Loucy (cell line): ENCODE data around the gene CFAP92.
"Not testable (repeated sequence)": the region's sequence is repeated elsewhere in the genome, so short reads cannot be mapped to it uniquely, and the experiment has no call there.

ENCODE experiments used
- H2AFZ ChIP-seq: fragments of 200-600 bp; sonication (generic); 2 replicates; pipeline ENCODE4 v1.6.0; 2016; ENCODE audit warnings: antibody characterized with exemption, mild to moderate bottlenecking, low read length, moderate library complexity
- H3F3A ChIP-seq: fragments of 200-600 bp; 2 replicates; pipeline ENCODE4 v1.6.0; 2016; ENCODE audit warnings: antibody characterized with exemption, low read depth, mild to moderate bottlenecking
- H3K27me3 ChIP-seq: fragments of 200-600 bp; sonication (generic); 2 replicates; pipeline ENCODE4 v1.6.1; 2014; ENCODE audit warnings: low read length, mild to moderate bottlenecking; ENCODE audit not compliant: insufficient read depth, poor library complexity, severe bottlenecking
- H3K36me3 ChIP-seq: fragments of 200-600 bp; sonication (generic); 2 replicates; pipeline ENCODE4 v1.6.1; 2016; ENCODE audit warnings: low read length; ENCODE audit not compliant: insufficient read depth
- H3K4me1 ChIP-seq: fragments of 200-600 bp; sonication (generic); 2 replicates; pipeline ENCODE4 v1.5.1; 2014; ENCODE audit warnings: low read length, mild to moderate bottlenecking; ENCODE audit not compliant: insufficient read depth, poor library complexity, severe bottlenecking
- H3K4me2 ChIP-seq: fragments of 200-600 bp; sonication (generic); 2 replicates; pipeline ENCODE4 v1.6.0; 2014; ENCODE audit warnings: antibody characterized with exemption, low read length, low read depth, mild to moderate bottlenecking; ENCODE audit not compliant: poor library complexity, severe bottlenecking
- H3K4me3 ChIP-seq: fragments of 200-600 bp; sonication (generic); 2 replicates; pipeline ENCODE4 v1.5.1; 2014; ENCODE audit warnings: low read length, mild to moderate bottlenecking, mixed read lengths; ENCODE audit not compliant: poor library complexity, severe bottlenecking
- H3K79me2 ChIP-seq: fragments of 200-600 bp; sonication (generic); 2 replicates; pipeline ENCODE4 v1.6.1; 2014; ENCODE audit warnings: low read length; ENCODE audit not compliant: insufficient read depth
- H3K9ac ChIP-seq: fragments of 200-600 bp; sonication (generic); 2 replicates; pipeline ENCODE4 v1.6.0; 2014; ENCODE audit warnings: mild to moderate bottlenecking, low read depth, low read length, moderate library complexity; ENCODE audit not compliant: poor library complexity, severe bottlenecking
- H3K9me2 ChIP-seq: fragments of 200-600 bp; sonication (generic); replicated peaks from 2 replicates; pipeline ENCODE4 v1.6.1; 2016; ENCODE audit warnings: low read depth, low read length, mixed read lengths
- H3K9me3 ChIP-seq: fragments of 200-600 bp; sonication (generic); 2 replicates; pipeline ENCODE4 v1.6.1; 2014; ENCODE audit warnings: mild to moderate bottlenecking, antibody characterized with exemption, low read length, low read depth; ENCODE audit not compliant: insufficient read depth
- H4K20me1 ChIP-seq: fragments of 200-600 bp; sonication (generic); 2 replicates; pipeline ENCODE4 v1.6.0; 2014; ENCODE audit warnings: antibody characterized with exemption, low read length, mild to moderate bottlenecking; ENCODE audit not compliant: insufficient read depth, poor library complexity, severe bottlenecking
- CTCF ChIP-seq: fragments of 200-600 bp; sonication (generic); conservative IDR thresholded peaks from 2 replicates; pipeline ENCODE4 v1.5.1; 2014; ENCODE audit warnings: mild to moderate bottlenecking, antibody characterized with exemption, low read length
- EZH2phosphoT487 ChIP-seq: fragments of 200-600 bp; IDR thresholded peaks from 2 replicates; pipeline ENCODE4 v1.6.1; 2018; ENCODE audit warnings: antibody characterized with exemption, mild to moderate bottlenecking, moderate library complexity, borderline replicate concordance

CFAP92 gene

GRCh38 chr3:128932516-128933212, 61.2 kb downstream of the CFAP92 start:
- Histone ChIP-seq H3K4me3 (no peak overlapping the region), H3K79me2 (no peaks in the 10 kb centered on the region), H3F3A (no peaks in the 10 kb centered on the region), H3K4me2 (no peak overlapping the region), H2AFZ (no peak overlapping the region), H3K36me3 (no peaks in the 10 kb centered on the region), H3K9me2 (no peaks in the 10 kb centered on the region), H3K9me3 (peaks cover 4% of the 10 kb centered on the region; the same call in 1 of the 2 replicates), H3K27me3 (no peaks in the 10 kb centered on the region), H4K20me1 (no peaks in the 10 kb centered on the region), H3K4me1 (no peaks in the 10 kb centered on the region), H3K9ac (no peak overlapping the region)
- TF ChIP-seq CTCF (no peak), EZH2phosphoT487 (no peak)

- Histone ChIP-seq H3K79me2 (no peaks in the 10 kb centered on the region), H3K27me3 (no peaks in the 10 kb centered on the region), H3K36me3 (no peaks in the 10 kb centered on the region), H3K4me2 (no peak overlapping the region), H3K9me3 (peaks cover 7% of the 10 kb centered on the region; the same call in 1 of the 2 replicates), H3K9ac (no peak overlapping the region), H3K4me1 (no peaks in the 10 kb centered on the region), H3K9me2 (no peaks in the 10 kb centered on the region), H4K20me1 (no peaks in the 10 kb centered on the region), H3F3A (no peaks in the 10 kb centered on the region), H3K4me3 (no peak overlapping the region), H2AFZ (no peak overlapping the region)
- TF ChIP-seq EZH2phosphoT487, result no peak
- TF ChIP-seq CTCF, result no peak
Measured at GRCh38 chr3:128931046-128931445, 62.8 kb downstream of the CFAP92 start.

DNA sequence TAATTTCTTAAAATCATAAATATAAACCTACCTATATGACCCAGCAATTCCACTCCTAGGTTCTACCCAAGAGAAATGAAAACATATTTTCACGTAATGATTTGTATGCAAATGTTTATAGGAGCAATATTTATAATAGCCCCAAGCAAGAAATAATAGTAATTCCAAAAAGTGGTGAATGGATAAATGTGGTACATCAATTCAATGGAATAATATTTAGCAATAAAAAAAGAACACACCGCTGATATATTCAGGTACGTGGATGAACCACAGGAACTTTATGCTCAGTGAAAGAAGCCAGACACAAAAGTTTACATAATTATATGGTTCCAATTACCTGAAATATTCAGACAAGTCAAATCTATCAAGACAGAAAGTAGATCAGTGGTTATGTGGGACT, 64.5 kb downstream of the CFAP92 start:
- H3F3A ChIP-seq, result no peaks in the 10 kb centered on the region
- H3K9me2 ChIP-seq, result no peaks in the 10 kb centered on the region
- peaks cover 21% of the 10 kb centered on the region; the same call in 1 of the 2 replicates for H3K9me3 ChIP-seq
- H3K4me1 ChIP-seq, result no peaks in the 10 kb centered on the region
- no peak overlapping the region for H2AFZ ChIP-seq
- no peak overlapping the region for H3K9ac ChIP-seq
- no peak for TF ChIP-seq CTCF
- TF ChIP-seq EZH2phosphoT487, result no peak
- H3K27me3 ChIP-seq, result no peaks in the 10 kb centered on the region
- no peaks in the 10 kb centered on the region for H3K79me2 ChIP-seq
- no peaks in the 10 kb centered on the region for H4K20me1 ChIP-seq
- H3K4me2 ChIP-seq, result no peak overlapping the region
- no peaks in the 10 kb centered on the region for H3K36me3 ChIP-seq
- no peak overlapping the region for H3K4me3 ChIP-seq

- Histone ChIP-seq H3K4me2 (peak overlapping the region; percentile 79), H3K9ac (peak overlapping the region; percentile 63), H3K4me3 (peak overlapping the region; percentile 63), H3K9me3 (peaks cover 22% of the 10 kb centered on the region; the same call in 1 of the 2 replicates), H3K4me1 (peaks cover 19% of the 10 kb centered on the region)
- H3F3A ChIP-seq, H4K20me1 ChIP-seq, H2AFZ ChIP-seq, H3K27me3 ChIP-seq, H3K9me2 ChIP-seq, H3K36me3 ChIP-seq, H3K79me2 ChIP-seq: not testable (repeated sequence)
Measured at GRCh38 chr3:128923986-128924385, 69.9 kb downstream of the CFAP92 start.
